ENCODE measurements around the gene ACOT2.
A peak's percentile ranks its signal among the peaks of the same experiment; 100 is the strongest.
"Not testable (repeated sequence)": the region's sequence is repeated elsewhere in the genome, so short reads cannot be mapped to it uniquely, and the experiment has no call there.

Gene ACOT2

GRCh38 chr14:73569185-73569958 lies at the start of gene ACOT2:
Gene ACOT2, plus strand, starts transcription at chr14:73569213. Its CDS starts 28 bp downstream, at chr14:73569241.
- DNase-seq (ENCODE audit: low read depth): peak; percentile 93

- no peak for DNase-seq (ENCODE audit: low read depth)
These were observed 47.8 kb upstream of the ACOT2 start for GRCh38 chr14:73521229-73521628.

- no peak for DNase-seq (ENCODE audit: low read depth)
These were observed 44.5 kb upstream of the ACOT2 start for GRCh38 chr14:73524493-73524892.

GRCh38 chr14:73526036-73526984 lies 42.7 kb upstream of the ACOT2 start:
- peak; percentile 33 for DNase-seq (ENCODE audit: low read depth)

GRCh38 chr14:73529356-73529755 lies 39.7 kb upstream of the ACOT2 start:
- DNase-seq (ENCODE audit: low read depth): not testable (repeated sequence)

- peak; percentile 43 for DNase-seq (ENCODE audit: low read depth)
These were observed 37.0 kb upstream of the ACOT2 start for GRCh38 chr14:73531971-73532370.

- DNase-seq (ENCODE audit: low read depth): not testable (repeated sequence)
These were observed 31.6 kb upstream of the ACOT2 start for GRCh38 chr14:73537244-73538045.

- DNase-seq (ENCODE audit: low read depth): not testable (repeated sequence)
These were observed 30.0 kb upstream of the ACOT2 start for GRCh38 chr14:73539017-73539416.

- not testable (repeated sequence) for DNase-seq (ENCODE audit: low read depth)
These were observed 26.1 kb upstream of the ACOT2 start for GRCh38 chr14:73542961-73543360.

GRCh38 chr14:73545353-73545752 lies 23.7 kb upstream of the ACOT2 start:
- DNase-seq (ENCODE audit: low read depth): not testable (repeated sequence)

GRCh38 chr14:73549097-73549496 lies 19.9 kb upstream of the ACOT2 start:
- DNase-seq (ENCODE audit: low read depth): not testable (repeated sequence)

GRCh38 chr14:73549889-73550524 lies 19.0 kb upstream of the ACOT2 start:
- DNase-seq (ENCODE audit: low read depth): not testable (repeated sequence)

GRCh38 chr14:73553845-73554244 lies 15.2 kb upstream of the ACOT2 start:
- no peak for DNase-seq (ENCODE audit: low read depth)

- not testable (repeated sequence) for DNase-seq (ENCODE audit: low read depth)
These were observed 11.8 kb upstream of the ACOT2 start for GRCh38 chr14:73557201-73557600.

GRCh38 chr14:73558238-73558637 lies 10.8 kb upstream of the ACOT2 start:
- not testable (repeated sequence) for DNase-seq (ENCODE audit: low read depth)

GRCh38 chr14:73562256-73562655 lies 6.8 kb upstream of the ACOT2 start:
- not testable (repeated sequence) for DNase-seq (ENCODE audit: low read depth)

GRCh38 chr14:73562696-73563095 lies 6.3 kb upstream of the ACOT2 start:
- DNase-seq (ENCODE audit: low read depth): not testable (repeated sequence)

GRCh38 chr14:73566431-73566830 lies 2.6 kb upstream of the ACOT2 start:
- DNase-seq (ENCODE audit: low read depth): not testable (repeated sequence)

GRCh38 chr14:73566935-73567334 lies 2.1 kb upstream of the ACOT2 start:
- DNase-seq (ENCODE audit: low read depth): not testable (repeated sequence)

- DNase-seq (ENCODE audit: low read depth): no peak
These were observed 1.7 kb upstream of the ACOT2 start for GRCh38 chr14:73567358-73567757.
